Nephron (organoid): ENCODE measurements around the gene KCNMA1.

Experiments used
- H3K27ac Mint-ChIP-seq, 3 experiments: 2 replicates each; pipeline ENCODE4 v1.8.0; 2020; ENCODE audit warnings: mixed read lengths in 3 of 3, mild to moderate bottlenecking in 2 of 3, moderate library complexity in 1 of 3
- H3K27me3 Mint-ChIP-seq: 2 replicates; pipeline ENCODE4 v1.8.0; 2021; ENCODE audit warnings: low read depth, mild to moderate bottlenecking, moderate library complexity, mixed read lengths
- H3K36me3 Mint-ChIP-seq: 2 replicates; pipeline ENCODE4 v1.8.0; 2020; ENCODE audit warnings: low read depth, mixed read lengths
- H3K4me1 Mint-ChIP-seq: 2 replicates; pipeline ENCODE4 v1.8.0; 2020; ENCODE audit warnings: mixed read lengths
- H3K4me3 Mint-ChIP-seq, 3 experiments: 2 replicates each; pipeline ENCODE4 v1.8.0; 2020; ENCODE audit warnings: mild to moderate bottlenecking in 3 of 3, mixed read lengths in 3 of 3, moderate library complexity in 2 of 3
- H3K9me3 Mint-ChIP-seq: 2 replicates; pipeline ENCODE4 v1.8.0; 2020; ENCODE audit warnings: mixed read lengths
- CTCF ChIP-seq, 3 experiments: fragments of 200-600 bp; sonication (generic); IDR thresholded peaks; one replicate each; pipeline ENCODE4 v1.5.0; 2021; ENCODE audit warnings: antibody characterized with exemption in 3 of 3; ENCODE audit not compliant: unreplicated experiment in 3 of 3

Gene KCNMA1

GRCh38 chr10:76993213-76993612 lies 644.4 kb downstream of the KCNMA1 start:
- H3K9me3 Mint-ChIP-seq: no peaks in the 10 kb centered on the region
- H3K27ac Mint-ChIP-seq: peak overlapping the region in 2 of 3 experiments; percentile 77 to 93
- H3K27me3 Mint-ChIP-seq: no peaks in the 10 kb centered on the region
- no peak for TF ChIP-seq CTCF (IDR thresholded peaks at IDR 0.05; ENCODE audit: unreplicated experiment in 3 of 3)
- H3K4me1 Mint-ChIP-seq: peaks cover 37% of the 10 kb centered on the region
- H3K4me3 Mint-ChIP-seq: no peak overlapping the region
- no peaks in the 10 kb centered on the region for H3K36me3 Mint-ChIP-seq

- Mint-ChIP-seq H3K27ac (peak overlapping the region in 2 of 3 experiments; percentile 82 to 93), H3K4me1 (peaks cover 33% of the 10 kb centered on the region), H3K36me3 (no peaks in the 10 kb centered on the region), H3K27me3 (peaks cover 1% of the 10 kb centered on the region), H3K9me3 (peaks cover 4% of the 10 kb centered on the region), H3K4me3 (no peak overlapping the region)
- TF ChIP-seq CTCF (IDR thresholded peaks at IDR 0.05; ENCODE audit: unreplicated experiment in 3 of 3): no peak
These were observed 645.1 kb downstream of the KCNMA1 start for GRCh38 chr10:76992467-76992866.

DNA sequence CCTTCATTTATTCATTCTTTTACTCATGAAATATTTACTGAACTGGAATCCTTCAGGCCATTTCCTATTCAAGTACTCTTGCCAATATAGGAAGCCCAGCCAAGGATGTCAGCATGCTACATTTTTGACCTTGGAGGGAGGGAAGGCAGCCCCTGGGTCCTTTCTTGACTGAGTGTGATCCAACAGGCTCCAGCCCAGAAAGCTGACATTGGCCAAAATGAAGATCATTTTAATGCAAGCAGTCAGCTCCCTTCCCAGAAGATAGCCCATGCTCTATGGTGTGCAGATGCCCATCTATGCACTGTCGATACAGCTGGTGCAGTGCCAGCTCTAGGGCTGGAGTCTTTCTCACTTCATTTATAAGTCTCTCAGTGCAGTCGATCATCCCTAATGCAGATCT lies 646.0 kb downstream of the KCNMA1 start:
- Mint-ChIP-seq H3K27me3 (peaks cover 5% of the 10 kb centered on the region), H3K4me3 (no peak overlapping the region), H3K4me1 (peaks cover 33% of the 10 kb centered on the region), H3K27ac (peak overlapping the region in 2 of 3 experiments; percentile 82 to 93), H3K9me3 (peaks cover 5% of the 10 kb centered on the region), H3K36me3 (no peaks in the 10 kb centered on the region)
- no peak for TF ChIP-seq CTCF (IDR thresholded peaks at IDR 0.05; ENCODE audit: unreplicated experiment in 3 of 3)

GRCh38 chr10:76990561-76990960 lies 647.0 kb downstream of the KCNMA1 start:
- Mint-ChIP-seq H3K27me3 (peaks cover 5% of the 10 kb centered on the region), H3K9me3 (peaks cover 5% of the 10 kb centered on the region), H3K4me1 (peaks cover 33% of the 10 kb centered on the region), H3K27ac (peak overlapping the region in 2 of 3 experiments; percentile 17 to 50), H3K4me3 (no peak overlapping the region), H3K36me3 (no peaks in the 10 kb centered on the region)
- TF ChIP-seq CTCF (IDR thresholded peaks at IDR 0.05; ENCODE audit: unreplicated experiment in 3 of 3): no peak

- peaks cover 27% of the 10 kb centered on the region for H3K4me1 Mint-ChIP-seq
- peak overlapping the region in 2 of 3 experiments; percentile 65 to 73 for H3K27ac Mint-ChIP-seq
These were observed 652.8 kb downstream of the KCNMA1 start for GRCh38 chr10:76984559-76985443.

More at GRCh38 chr10:76984559-76985443, 652.8 kb downstream of the KCNMA1 start:
- H3K36me3 Mint-ChIP-seq: no peaks in the 10 kb centered on the region
- H3K4me3 Mint-ChIP-seq: no peak overlapping the region
- peaks cover 5% of the 10 kb centered on the region for H3K27me3 Mint-ChIP-seq
- peaks cover 5% of the 10 kb centered on the region for H3K9me3 Mint-ChIP-seq
- TF ChIP-seq CTCF (IDR thresholded peaks at IDR 0.05; ENCODE audit: unreplicated experiment in 3 of 3): peak; percentile 96 to 97 (median 96)
